Peyer's patch (tissue), 4 donors: ENCODE results near the gene ITPKB. TPM values are rescaled to one million over a fixed set of nuclear protein-coding genes. Genes with fewer than 3 reads are reported as not detected.

ENCODE experiments used
- DNase-seq, 3 donors: peaks; one replicate each; pipeline ENCODE4 v3.0.0-alpha.2; 2017 to 2019
- H3K27ac ChIP-seq, 4 donors: fragments of 200-600 bp; sonication (generic); one replicate each; pipeline ENCODE4 v1.5.1; 2016 to 2019
- H3K27me3 ChIP-seq, 2 donors: fragments of 200-600 bp; sonication (generic); one replicate each; pipeline ENCODE4 v1.5.1; 2019
- H3K36me3 ChIP-seq, 3 donors: fragments of 200-600 bp; sonication (generic); one replicate each; pipeline ENCODE4 v1.5.1; 2016 to 2019
- H3K4me1 ChIP-seq, 4 donors: fragments of 200-600 bp; sonication (generic); one replicate each; pipeline ENCODE4 v1.5.1; 2016 to 2019
- H3K4me3 ChIP-seq, 4 donors: fragments of 200-600 bp; sonication (generic); 1 replicate in 3 of 4; 2 replicates in 1 of 4; pipeline ENCODE4 v1.5.1; 2016 to 2019; ENCODE audit warnings: mild to moderate bottlenecking in 1 of 4
- H3K9me3 ChIP-seq, 4 donors: fragments of 200-600 bp; sonication (generic); one replicate each; pipeline ENCODE4 v1.5.1; 2016 to 2019; ENCODE audit warnings: mild to moderate bottlenecking in 1 of 4
- CTCF ChIP-seq, 6 experiments: fragments of 450-650 bp in 4 of 6; fragments of 200-600 bp in 2 of 6; sonication (generic) in 1 of 6; IDR thresholded peaks; one replicate each; pipeline ENCODE4 v1.5.1; 2017 to 2019; ENCODE audit warnings: antibody characterized with exemption in 6 of 6, mild to moderate bottlenecking in 3 of 6, moderate library complexity in 1 of 6
- POLR2A ChIP-seq, 2 donors: fragments of 450-650 bp; IDR thresholded peaks; one replicate each; pipeline ENCODE4 v1.5.1; 2017; ENCODE audit warnings: antibody characterized with exemption in 2 of 2, mild to moderate bottlenecking in 2 of 2, moderate library complexity in 2 of 2
- total RNA-seq, 4 donors: library from RNA; depleted of rRNA; stranded (reverse); fragments of >200 nt; gene quantifications; one replicate each; pipeline ENCODE4 v1.1.0, GENCODE V29; 2016

The ITPKB gene
- total RNA-seq, 4 donors from 2014 or later: 9.5 to 36.3 (median 23.0) TPM

GRCh38 chr1:226668173-226668560 lies 70.9 kb downstream of the ITPKB start:
- no peaks in the 10 kb centered on the region for H3K27me3 ChIP-seq
- H3K36me3 ChIP-seq: no peaks in the 10 kb centered on the region
- no peak for DNase-seq
- H3K9me3 ChIP-seq: no peaks in the 10 kb centered on the region
- H3K27ac ChIP-seq: peak overlapping the region in 1 of 4 donors; percentile 55
- no peak overlapping the region for H3K4me3 ChIP-seq
- peaks cover 0 to 60% (median 17%) of the 10 kb centered on the region in 4 donors for H3K4me1 ChIP-seq
- TF ChIP-seq POLR2A (IDR thresholded peaks at IDR 0.05): no peak
- no peak for TF ChIP-seq CTCF (IDR thresholded peaks at IDR 0.05)

GRCh38 chr1:226666692-226667091 lies 72.4 kb downstream of the ITPKB start:
- Histone ChIP-seq H3K27ac (peak overlapping the region in 2 of 4 donors; percentile 55 to 84), H3K4me1 (peaks cover 0 to 64% (median 26%) of the 10 kb centered on the region in 4 donors), H3K36me3 (no peaks in the 10 kb centered on the region), H3K4me3 (no peak overlapping the region), H3K27me3 (no peaks in the 10 kb centered on the region), H3K9me3 (no peaks in the 10 kb centered on the region)
- TF ChIP-seq CTCF (IDR thresholded peaks at IDR 0.05) (no peak), POLR2A (IDR thresholded peaks at IDR 0.05) (no peak)
- DNase-seq: no peak

GRCh38 chr1:226666164-226666506 lies 72.9 kb downstream of the ITPKB start:
- Histone ChIP-seq H3K27ac (peak overlapping the region in 2 of 4 donors; percentile 25 to 84), H3K36me3 (no peaks in the 10 kb centered on the region), H3K9me3 (no peaks in the 10 kb centered on the region), H3K27me3 (no peaks in the 10 kb centered on the region), H3K4me1 (peaks cover 0 to 63% (median 32%) of the 10 kb centered on the region in 4 donors), H3K4me3 (no peak overlapping the region)
- no peak for DNase-seq
- TF ChIP-seq POLR2A (IDR thresholded peaks at IDR 0.05): no peak
- TF ChIP-seq CTCF (IDR thresholded peaks at IDR 0.05): no peak

- Histone ChIP-seq H3K27me3 (no peaks in the 10 kb centered on the region), H3K36me3 (no peaks in the 10 kb centered on the region), H3K9me3 (no peaks in the 10 kb centered on the region), H3K27ac (peak overlapping the region in 3 of 4 donors; percentile 25 to 84 (median 66)), H3K4me3 (no peak overlapping the region), H3K4me1 (peaks cover 0 to 66% (median 37%) of the 10 kb centered on the region in 4 donors)
- TF ChIP-seq POLR2A (IDR thresholded peaks at IDR 0.05): no peak
- TF ChIP-seq CTCF (IDR thresholded peaks at IDR 0.05): no peak
- no peak for DNase-seq
These were observed 73.4 kb downstream of the ITPKB start for GRCh38 chr1:226665505-226666163.

GRCh38 chr1:226664413-226665101 lies 74.5 kb downstream of the ITPKB start:
- Histone ChIP-seq H3K27me3 (no peaks in the 10 kb centered on the region), H3K4me3 (no peak overlapping the region), H3K9me3 (no peaks in the 10 kb centered on the region), H3K36me3 (no peaks in the 10 kb centered on the region), H3K27ac (peak overlapping the region in 3 of 4 donors; percentile 66 to 84 (median 82)), H3K4me1 (peaks cover 0 to 77% (median 40%) of the 10 kb centered on the region in 4 donors)
- DNase-seq: no peak
- TF ChIP-seq POLR2A (IDR thresholded peaks at IDR 0.05) (no peak), CTCF (IDR thresholded peaks at IDR 0.05) (no peak)
